Keratinocyte (primary cell): ENCODE data around the gene P3H2. TPM values are rescaled to one million over a fixed set of nuclear protein-coding genes. Genes with fewer than 3 reads are reported as not detected.

Source experiments
- DNase-seq: peaks from one replicate; pipeline ENCODE4 v3.0.0-alpha.2; 2011; ENCODE audit warnings: low read depth, missing footprints, low spot score
- FAIRE-seq: peaks from 2 replicates; lab custom pipeline; 2011; peaks lifted over from hg19 to GRCh38; lab: Jason Lieb, UNC
- H2AFZ ChIP-seq: 2 replicates; pipeline ENCODE4 v1.6.0; 2012; ENCODE audit warnings: low read length, control low read depth, inconsistent platforms; ENCODE audit not compliant: control insufficient read depth
- H3K27ac ChIP-seq: 2 replicates; pipeline ENCODE4 v1.5.1; 2011; ENCODE audit warnings: low read length; ENCODE audit not compliant: control insufficient read depth, insufficient read depth
- H3K27me3 ChIP-seq: 3 replicates; pipeline ENCODE4 v1.6.0; 2011; ENCODE audit warnings: low read length; ENCODE audit not compliant: control insufficient read depth, insufficient read depth; ENCODE audit errors: extremely low read depth
- H3K36me3 ChIP-seq, 2 experiments: 2 replicates in 1 of 2; 3 replicates in 1 of 2; pipeline ENCODE4 v1.5.1; 2011; ENCODE audit warnings: low read length in 2 of 2, mild to moderate bottlenecking in 1 of 2; ENCODE audit not compliant: control insufficient read depth in 2 of 2, insufficient read depth in 2 of 2; ENCODE audit errors: extremely low read depth in 1 of 2
- H3K4me1 ChIP-seq: 3 replicates; pipeline ENCODE4 v1.5.1; 2011; ENCODE audit warnings: low read length; ENCODE audit not compliant: control insufficient read depth, insufficient read depth; ENCODE audit errors: extremely low read depth
- H3K4me2 ChIP-seq: 3 replicates; pipeline ENCODE4 v1.6.0; 2011; ENCODE audit warnings: low read depth, low read length; ENCODE audit not compliant: control insufficient read depth, insufficient read depth; ENCODE audit errors: extremely low read depth
- H3K4me3 ChIP-seq, 3 experiments: fragments of 200-600 bp in 1 of 3; sonication (generic) in 1 of 3; 2 replicates in 2 of 3; 3 replicates in 1 of 3; pipeline ENCODE4 v1.5.1; 2011 to 2016; ENCODE audit warnings: low read length in 3 of 3, mild to moderate bottlenecking in 3 of 3, control low read depth in 2 of 3, inconsistent platforms in 1 of 3, low read depth in 1 of 3, mixed read lengths in 1 of 3, mixed run types in 1 of 3, moderate library complexity in 1 of 3; ENCODE audit not compliant: control insufficient read depth in 2 of 3, insufficient read depth in 2 of 3; ENCODE audit errors: extremely low read depth in 1 of 3
- H3K79me2 ChIP-seq: 2 replicates; pipeline ENCODE4 v1.6.0; 2012; ENCODE audit warnings: low read length; ENCODE audit not compliant: control insufficient read depth, insufficient read depth
- H3K9ac ChIP-seq: 3 replicates; pipeline ENCODE4 v1.6.0; 2011; ENCODE audit warnings: low read length; ENCODE audit not compliant: control insufficient read depth, insufficient read depth; ENCODE audit errors: extremely low read depth
- H3K9me1 ChIP-seq: 3 replicates; pipeline ENCODE4 v1.6.0; 2011; ENCODE audit warnings: low read length; ENCODE audit not compliant: control insufficient read depth, insufficient read depth; ENCODE audit errors: extremely low read depth
- H3K9me3 ChIP-seq: 2 replicates; pipeline ENCODE4 v1.5.1; 2012; ENCODE audit warnings: low read depth, low read length; ENCODE audit not compliant: control insufficient read depth
- H4K20me1 ChIP-seq: 3 replicates; pipeline ENCODE4 v1.6.0; 2011; ENCODE audit warnings: low read length; ENCODE audit not compliant: control insufficient read depth, insufficient read depth; ENCODE audit errors: extremely low read depth
- CTCF ChIP-seq, 3 experiments: IDR thresholded peaks in 1 of 3; conservative IDR thresholded peaks in 1 of 3; optimal IDR thresholded peaks in 1 of 3; 2 replicates in 2 of 3; 3 replicates in 1 of 3; pipeline versions ENCODE3 to v1.5.1; 2011; ENCODE audit warnings: low read length in 3 of 3, mild to moderate bottlenecking in 3 of 3, moderate library complexity in 2 of 3, control low read depth in 1 of 3, inconsistent platforms in 1 of 3; ENCODE audit not compliant: insufficient read depth in 2 of 3; ENCODE audit errors: extremely low read depth in 1 of 3
- EZH2 ChIP-seq: IDR thresholded peaks from one replicate; pipeline ENCODE4 v1.6.1; 2012; ENCODE audit warnings: inconsistent platforms, mild to moderate bottlenecking, low read length, moderate library complexity
- dilution Hi-C: fragments of 300-500 bp; cut with MboI; formaldehyde crosslinking; loops from one replicate; pipeline ENCODE4 v1.7.0; 2020; ENCODE audit warnings: low sequenced_read_pairs; ENCODE audit not compliant: extremely low pct_ligation_motif_present
- polyA plus RNA-seq, 5 experiments: library from polyadenylated mRNA; depleted of rRNA in 3 of 5; stranded (reverse) in 3 of 5; stranded (forward) in 1 of 5; unstranded in 1 of 5; fragments of >200 nt; gene quantifications; 1 replicate in 1 of 5; 2 replicates in 3 of 5; 3 replicates in 1 of 5; pipeline versions ENCODE4 v1.2.1 to v1.2.3, GENCODE V29; 2011 to 2012; ENCODE audit warnings: missing spikeins in 2 of 5, low read depth in 1 of 5, low replicate concordance in 1 of 5

The P3H2 gene
- polyA plus RNA-seq, 1 donor (not counting 4 experiments of a cell fraction or from before 2014, with no cell fraction given): 115 TPM

GRCh38 chr3:190142041-190142440, 21.3 kb upstream of the P3H2 start:
- DNase-seq: no peak
- no peak for FAIRE-seq
- dilution Hi-C loops: no loop called here

GRCh38 chr3:190139365-190139764, 18.7 kb upstream of the P3H2 start:
- H3K27ac ChIP-seq: no peak overlapping the region
- no peaks in the 10 kb centered on the region for H3K9me1 ChIP-seq
- no peak overlapping the region for H3K4me2 ChIP-seq
- no peak overlapping the region for H3K4me3 ChIP-seq
- DNase-seq (no peak), FAIRE-seq (peak; percentile 73)
- TF ChIP-seq CTCF (optimal IDR thresholded peaks at IDR 0.05 in 1 of 3, IDR thresholded peaks at IDR 0.05 in 1 of 3, conservative IDR thresholded peaks at IDR 0.05 in 1 of 3; ENCODE audit: extremely low read depth in 1 of 3, insufficient read depth in 2 of 3, low read length in 3 of 3): no peak
- TF ChIP-seq EZH2: no peak
- H2AFZ ChIP-seq: no peak overlapping the region
- H3K79me2 ChIP-seq: no peaks in the 10 kb centered on the region
- no peaks in the 10 kb centered on the region for H3K9me3 ChIP-seq
- H3K9ac ChIP-seq: no peak overlapping the region
- dilution Hi-C loops: no loop called here
- no peaks in the 10 kb centered on the region for H3K4me1 ChIP-seq
- no peaks in the 10 kb centered on the region for H3K27me3 ChIP-seq
- H4K20me1 ChIP-seq: no peaks in the 10 kb centered on the region
- no peaks in the 10 kb centered on the region for H3K36me3 ChIP-seq

More at GRCh38 chr3:190142041-190142440, 21.3 kb upstream of the P3H2 start:
- Histone ChIP-seq H3K4me1 (no peaks in the 10 kb centered on the region), H3K4me2 (no peak overlapping the region), H3K27ac (no peak overlapping the region), H3K79me2 (no peaks in the 10 kb centered on the region), H3K4me3 (no peak overlapping the region), H3K9me3 (no peaks in the 10 kb centered on the region), H3K36me3 (no peaks in the 10 kb centered on the region), H3K9me1 (no peaks in the 10 kb centered on the region), H3K27me3 (no peaks in the 10 kb centered on the region), H3K9ac (no peak overlapping the region), H4K20me1 (no peaks in the 10 kb centered on the region), H2AFZ (no peak overlapping the region)
- TF ChIP-seq EZH2: no peak
- no peak for TF ChIP-seq CTCF (optimal IDR thresholded peaks at IDR 0.05 in 1 of 3, IDR thresholded peaks at IDR 0.05 in 1 of 3, conservative IDR thresholded peaks at IDR 0.05 in 1 of 3; ENCODE audit: extremely low read depth in 1 of 3, insufficient read depth in 2 of 3, low read length in 3 of 3)
